ENCODE results near the gene CENPV. TPM values are rescaled to one million over a fixed set of nuclear protein-coding genes. Genes with fewer than 3 reads are reported as not detected.

Gene CENPV
- total and polyA plus RNA-seq, 10 of the 15 experiments (the other 5 are each of a cell fraction or from before 2014, with no cell fraction given), result 22.5 to 98.6 (median 80.8) TPM

DNA sequence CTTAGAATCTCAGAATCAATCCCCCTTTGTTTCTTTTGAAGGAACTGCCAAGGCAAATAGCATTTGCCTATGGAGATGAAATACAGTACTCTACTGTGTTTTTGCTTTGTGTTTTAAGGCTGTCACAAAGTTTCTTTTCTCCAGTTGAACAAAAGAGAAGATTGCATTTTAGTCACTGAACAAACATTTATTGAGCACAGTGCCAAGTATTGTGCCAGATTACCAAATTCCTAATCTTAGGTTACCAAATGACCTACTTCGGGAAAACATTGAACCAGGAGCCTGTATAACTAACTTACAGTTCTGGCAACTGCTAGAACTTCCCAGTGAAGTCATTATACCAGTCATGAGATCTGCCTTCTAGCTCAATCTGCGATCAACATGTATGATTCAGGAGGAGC is 24.7 kb upstream of the CENPV start (continued):
- TF ChIP-seq SMC3 (IDR thresholded peaks at IDR 0.05; ENCODE audit: borderline replicate concordance, low read length) (no peak), ZBED1 (IDR thresholded peaks at IDR 0.05; ENCODE audit: borderline replicate concordance) (no peak), ZNF384 (IDR thresholded peaks at IDR 0.05; ENCODE audit: borderline replicate concordance, low read depth, low read length) (no peak), NFIC (IDR thresholded peaks at IDR 0.05; ENCODE audit: low read depth, low read length) (no peak), NFXL1 (IDR thresholded peaks at IDR 0.05; ENCODE audit: borderline replicate concordance) (no peak), MYB (IDR thresholded peaks at IDR 0.05; ENCODE audit: borderline replicate concordance, low read depth, low read length) (no peak), ZSCAN29 (IDR thresholded peaks at IDR 0.05) (no peak), TAF1 (IDR thresholded peaks at IDR 0.05; ENCODE audit: borderline replicate concordance, low read depth, low read length) (no peak)

GRCh38 chr17:16374146-16374938 is 21.1 kb upstream of the CENPV start:
- Histone ChIP-seq H3K4me3 (no peak overlapping the region), H3K4me2 (ENCODE audit: control insufficient read depth, insufficient read depth) (no peak overlapping the region), H3K27me3 (replicated peaks in 1 of 2; ENCODE audit: control insufficient read depth in 2 of 2, insufficient read depth in 2 of 2, low read length in 1 of 2) (no peaks in the 10 kb centered on the region), H3K9me3 (replicated peaks; ENCODE audit: control insufficient read depth, insufficient read depth, low read length) (no peaks in the 10 kb centered on the region), H3K79me2 (ENCODE audit: control insufficient read depth, insufficient read depth, low read length) (no peaks in the 10 kb centered on the region), H3K4me1 (ENCODE audit: control insufficient read depth, insufficient read depth, low read length) (no peaks in the 10 kb centered on the region), H4K20me1 (ENCODE audit: control insufficient read depth, insufficient read depth) (no peaks in the 10 kb centered on the region), H3K36me3 (ENCODE audit: control insufficient read depth in 2 of 2, insufficient read depth in 2 of 2, low read length in 1 of 2) (no peaks in the 10 kb centered on the region), H3K9ac (ENCODE audit: control insufficient read depth, insufficient read depth, low read length) (no peak overlapping the region), H3K27ac (ENCODE audit: control insufficient read depth, insufficient read depth) (no peak overlapping the region), H2AFZ (ENCODE audit: control insufficient read depth, low read depth, low read length) (no peak overlapping the region)
- DNase-seq (ENCODE audit: low read depth, low spot score), result no peak
- no peak for ATAC-seq
- intact Hi-C loops (cut with micrococcal nuclease; ENCODE audit: unreplicated experiment) (no loop called here), in situ Hi-C loops (cut with MboI) (no loop called here)
- TF ChIP-seq ESRRA (IDR thresholded peaks at IDR 0.05; ENCODE audit: low read length) (no peak), MTA2 (IDR thresholded peaks at IDR 0.05; ENCODE audit: low read depth) (no peak), CBX5 (IDR thresholded peaks at IDR 0.05; ENCODE audit: low read depth) (no peak), RAD51 (IDR thresholded peaks at IDR 0.05) (no peak), TBL1XR1 (IDR thresholded peaks at IDR 0.05; ENCODE audit: low read depth, low read length) (no peak), NR2C1 (IDR thresholded peaks at IDR 0.05) (no peak), HDAC6 (IDR thresholded peaks at IDR 0.05; ENCODE audit: unreplicated experiment) (no peak), RCOR1 (conservative IDR thresholded peaks at IDR 0.05; ENCODE audit: low read depth, low read length) (no peak), SREBF2 (IDR thresholded peaks at IDR 0.05; ENCODE audit: low read length) (no peak), HCFC1 (IDR thresholded peaks at IDR 0.05; ENCODE audit: low read length) (no peak), FOXM1 (IDR thresholded peaks at IDR 0.05; ENCODE audit: low read depth, low read length) (no peak), KDM1A (IDR thresholded peaks at IDR 0.05; ENCODE audit: borderline replicate concordance) (no peak), STAT1 (conservative IDR thresholded peaks at IDR 0.05) (no peak), CHD4 (IDR thresholded peaks at IDR 0.05) (no peak)
- TF ChIP-seq, protein P1, sequence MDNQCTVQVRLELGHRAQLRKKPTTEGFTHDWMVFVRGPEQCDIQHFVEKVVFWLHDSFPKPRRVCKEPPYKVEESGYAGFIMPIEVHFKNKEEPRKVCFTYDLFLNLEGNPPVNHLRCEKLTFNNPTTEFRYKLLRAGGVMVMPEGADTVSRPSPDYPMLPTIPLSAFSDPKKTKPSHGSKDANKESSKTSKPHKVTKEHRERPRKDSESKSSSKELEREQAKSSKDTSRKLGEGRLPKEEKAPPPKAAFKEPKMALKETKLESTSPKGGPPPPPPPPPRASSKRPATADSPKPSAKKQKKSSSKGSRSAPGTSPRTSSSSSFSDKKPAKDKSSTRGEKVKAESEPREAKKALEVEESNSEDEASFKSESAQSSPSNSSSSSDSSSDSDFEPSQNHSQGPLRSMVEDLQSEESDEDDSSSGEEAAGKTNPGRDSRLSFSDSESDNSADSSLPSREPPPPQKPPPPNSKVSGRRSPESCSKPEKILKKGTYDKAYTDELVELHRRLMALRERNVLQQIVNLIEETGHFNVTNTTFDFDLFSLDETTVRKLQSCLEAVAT (IDR thresholded peaks at IDR 0.05), result no peak
- BruUV-seq (replicated peaks), result no TSS peak
- 74% methylated on average over 16 of the region's 16 CpGs for WGBS (ENCODE audit: insufficient coverage, insufficient replicate concordance, low lambda C conversion rate, missing lambda C conversion rate)
- FAIRE-seq, result no peak
- ChIA-PET RAD21 (ENCODE audit: unreplicated experiment) (interaction anchor here (0.6 kb wide), 1 partner anchor 11 kb away, joined by 3 read pairs; no protein-coding TSS in a partner anchor), SMC1A (ENCODE audit: uncharacterized antibody, unreplicated experiment) (interaction anchor here (1.3 to 4.7 kb wide), 3 partner anchors 9 to 53 kb away, joined by 3 to 28 read pairs (median 4); no protein-coding TSS in a partner anchor), CTCF (interaction anchor here (0.9 to 8.0 kb wide), 3 partner anchors 10 to 147 kb away, joined by 3 to 59 read pairs (median 3); no protein-coding TSS in a partner anchor), POLR2A (no interaction called here)
